Measurements from ENCODE around the gene TTC6.
A peak's percentile ranks its signal among the peaks of the same experiment; 100 is the strongest.

The TTC6 gene

GRCh38 chr14:37618498-37619028, 23.1 kb downstream of the TTC6 start:
- FAIRE-seq = no peak
- no peak for DNase-seq (ENCODE audit: insufficient read length, low spot score)

- DNase-seq (ENCODE audit: insufficient read length, low spot score) (no peak), FAIRE-seq (no peak)
These were observed 25.4 kb downstream of the TTC6 start for GRCh38 chr14:37620856-37621255.

GRCh38 chr14:37622231-37622923, 26.9 kb downstream of the TTC6 start:
- no peak for DNase-seq (ENCODE audit: insufficient read length, low spot score)
- FAIRE-seq = no peak

GRCh38 chr14:37623426-37623951, 28.1 kb downstream of the TTC6 start:
- peak; percentile 15 for DNase-seq (ENCODE audit: insufficient read length, low spot score)

GRCh38 chr14:37623971-37624370, 28.5 kb downstream of the TTC6 start:
- DNase-seq (ENCODE audit: insufficient read length, low spot score) (no peak), FAIRE-seq (no peak)

More at GRCh38 chr14:37623426-37623951, 28.1 kb downstream of the TTC6 start:
- no peak for FAIRE-seq

GRCh38 chr14:37625597-37626595, 30.5 kb downstream of the TTC6 start:
- FAIRE-seq (no peak), DNase-seq (ENCODE audit: insufficient read length, low spot score) (no peak)

- DNase-seq (ENCODE audit: insufficient read length, low spot score) (no peak), FAIRE-seq (no peak)
These were observed 41.9 kb downstream of the TTC6 start for GRCh38 chr14:37637341-37637740.

GRCh38 chr14:37638599-37638998, 43.2 kb downstream of the TTC6 start:
- DNase-seq (ENCODE audit: insufficient read length, low spot score) (no peak), FAIRE-seq (no peak)

- DNase-seq (ENCODE audit: insufficient read length, low spot score) = no peak
- no peak for FAIRE-seq
These were observed 45.7 kb downstream of the TTC6 start for GRCh38 chr14:37641117-37641516.

GRCh38 chr14:37642125-37642524, 46.7 kb downstream of the TTC6 start:
- DNase-seq (ENCODE audit: insufficient read length, low spot score) (no peak), FAIRE-seq (no peak)

GRCh38 chr14:37643701-37644100, 48.3 kb downstream of the TTC6 start:
- DNase-seq (ENCODE audit: insufficient read length, low spot score) = no peak
- FAIRE-seq = no peak
